Neural progenitor cell (in vitro differentiated cells): ENCODE results near the gene OTUD5. TPM values are rescaled to one million over a fixed set of nuclear protein-coding genes. Genes with fewer than 3 reads are reported as not detected.
"Not testable (repeated sequence)": the region's sequence is repeated elsewhere in the genome, so short reads cannot be mapped to it uniquely, and the experiment has no call there.

Experiments used
- DNase-seq: peaks from one replicate; pipeline ENCODE4 v3.0.0-alpha.2; 2016; ENCODE audit warnings: low spot score
- H2AFZ ChIP-seq: fragments of 200-600 bp; sonication (generic); replicated peaks from 2 replicates; pipeline ENCODE4 v1.6.1; 2016; ENCODE audit warnings: antibody characterized with exemption
- H3F3A ChIP-seq: fragments of 200-600 bp; sonication (generic); 2 replicates; pipeline ENCODE4 v1.6.1; 2016; ENCODE audit warnings: antibody characterized with exemption, low read depth
- H3K27ac ChIP-seq: fragments of 200-600 bp; sonication (generic); 2 replicates; pipeline ENCODE4 v1.5.1; 2016; ENCODE audit warnings: mild to moderate bottlenecking
- H3K27me3 ChIP-seq: fragments of 200-600 bp; sonication (generic); 2 replicates; pipeline ENCODE4 v1.6.1; 2016; ENCODE audit warnings: mild to moderate bottlenecking, moderate library complexity
- H3K36me3 ChIP-seq: fragments of 200-600 bp; sonication (generic); 2 replicates; pipeline ENCODE4 v1.5.1; 2016
- H3K4me1 ChIP-seq: fragments of 200-600 bp; sonication (generic); 2 replicates; pipeline ENCODE4 v1.6.1; 2016; ENCODE audit warnings: mixed run types
- H3K4me2 ChIP-seq: fragments of 200-600 bp; sonication (generic); 2 replicates; pipeline ENCODE4 v1.6.1; 2016
- H3K4me3 ChIP-seq: fragments of 200-600 bp; sonication (generic); 2 replicates; pipeline ENCODE4 v1.5.1; 2016
- H3K79me2 ChIP-seq: fragments of 200-600 bp; sonication (generic); 2 replicates; pipeline ENCODE4 v1.6.1; 2016; ENCODE audit warnings: low read depth
- H3K9ac ChIP-seq: fragments of 200-600 bp; sonication (generic); 2 replicates; pipeline ENCODE4 v1.6.1; 2016
- H3K9me3 ChIP-seq: fragments of 200-600 bp; sonication (generic); 2 replicates; pipeline ENCODE4 v1.5.1; 2016; ENCODE audit warnings: low read depth
- H4K20me1 ChIP-seq: fragments of 200-600 bp; sonication (generic); 2 replicates; pipeline ENCODE4 v1.6.1; 2016; ENCODE audit warnings: low read depth
- H3K27ac Mint-ChIP-seq: 3 replicates; pipeline ENCODE4 v1.8.0; 2021; ENCODE audit warnings: mixed read lengths
- H3K27me3 Mint-ChIP-seq: 2 replicates; pipeline ENCODE4 v1.8.0; 2022; ENCODE audit warnings: low read depth, mild to moderate bottlenecking, inconsistent platforms, moderate library complexity, mixed read lengths; ENCODE audit not compliant: insufficient read depth
- H3K36me3 Mint-ChIP-seq: 3 replicates; pipeline ENCODE4 v1.8.0; 2021; ENCODE audit warnings: mixed read lengths
- H3K4me1 Mint-ChIP-seq: 3 replicates; pipeline ENCODE4 v1.8.0; 2021; ENCODE audit warnings: mixed read lengths
- H3K4me3 Mint-ChIP-seq: 3 replicates; pipeline ENCODE4 v1.8.0; 2021; ENCODE audit warnings: mild to moderate bottlenecking, moderate library complexity, mixed read lengths
- H3K9me3 Mint-ChIP-seq: 3 replicates; pipeline ENCODE4 v1.8.0; 2020; ENCODE audit warnings: mixed read lengths
- CTCF ChIP-seq: fragments of 200-600 bp; sonication (generic); IDR thresholded peaks from 2 replicates; pipeline ENCODE4 v1.5.1; 2017; ENCODE audit warnings: antibody characterized with exemption, mild to moderate bottlenecking
- EZH2 ChIP-seq: fragments of 200-600 bp; sonication (generic); IDR thresholded peaks from 2 replicates; pipeline ENCODE4 v1.6.1; 2017; ENCODE audit warnings: antibody characterized with exemption, mild to moderate bottlenecking, moderate library complexity
- EZH2phosphoT487 ChIP-seq: fragments of 200-600 bp; sonication (generic); IDR thresholded peaks from 2 replicates; pipeline ENCODE4 v1.6.1; 2017; ENCODE audit warnings: antibody characterized with exemption
- small RNA-seq: library from RNA; depleted of rRNA; stranded (forward); fragments of <200 nt; gene quantifications from one replicate; pipeline ENCODE3, GENCODE V24; 2015
- total RNA-seq: library from RNA; depleted of rRNA; stranded (reverse); fragments of >200 nt; gene quantifications from 2 replicates; pipeline ENCODE4 v1.2.3, GENCODE V29; 2015; ENCODE audit warnings: low replicate concordance

The OTUD5 gene
- total RNA-seq, 1 donor from 2014 or later, result 38.6 TPM

- H3K4me3 Mint-ChIP-seq, result no peak overlapping the region
- no peaks in the 10 kb centered on the region for H3F3A ChIP-seq
- H3K4me2 ChIP-seq, result no peak overlapping the region
- no peaks in the 10 kb centered on the region for H3K4me1 ChIP-seq
- TF ChIP-seq EZH2phosphoT487 (no peak), CTCF (no peak), EZH2 (no peak)
- no peaks in the 10 kb centered on the region for H3K36me3 ChIP-seq
- H3K27me3 ChIP-seq, result no peaks in the 10 kb centered on the region
- DNase-seq, result no peak
- H3K27me3 Mint-ChIP-seq, result peaks cover 3% of the 10 kb centered on the region
- no peaks in the 10 kb centered on the region for H3K4me1 Mint-ChIP-seq
- H3K27ac ChIP-seq, result no peak overlapping the region
- H3K9ac ChIP-seq, result no peak overlapping the region
- H3K4me3 ChIP-seq, result no peak overlapping the region
- no peaks in the 10 kb centered on the region for H3K36me3 Mint-ChIP-seq
- no peak overlapping the region for H3K27ac Mint-ChIP-seq
- H4K20me1 ChIP-seq, result no peaks in the 10 kb centered on the region
- H3K79me2 ChIP-seq, result no peaks in the 10 kb centered on the region
- H3K9me3 ChIP-seq, result no peaks in the 10 kb centered on the region
- peaks cover 7% of the 10 kb centered on the region for H3K9me3 Mint-ChIP-seq
- H2AFZ ChIP-seq, result no peak overlapping the region
Observed at GRCh38 chrX:48883729-48884128, 73.7 kb downstream of the OTUD5 start.

GRCh38 chrX:48876944-48877343 lies 80.5 kb downstream of the OTUD5 start:
- H3K4me3 ChIP-seq, H3K36me3 ChIP-seq, H3K9ac ChIP-seq, H3K27me3 Mint-ChIP-seq, H3K27me3 ChIP-seq, H3K4me1 ChIP-seq, H3K36me3 Mint-ChIP-seq, H2AFZ ChIP-seq, DNase-seq, H3K4me3 Mint-ChIP-seq, H3F3A ChIP-seq, H3K27ac Mint-ChIP-seq, H3K4me2 ChIP-seq, H3K9me3 ChIP-seq, H4K20me1 ChIP-seq, H3K9me3 Mint-ChIP-seq, H3K79me2 ChIP-seq, H3K4me1 Mint-ChIP-seq, H3K27ac ChIP-seq: not testable (repeated sequence)

Small RNAs within 50 kb of the gene (small RNA-seq; reads per million reads assigned to genes)
- gene RNU6-722P, result not detected

Other genes starting within 250 kb of the OTUD5 start
- not detected in 2 replicates for gene GLOD5, start 195.9 kb downstream of the OTUD5 start, total RNA-seq
- not detected in 2 replicates for gene GATA1, start 171.0 kb downstream of the OTUD5 start, total RNA-seq
- 127 and 135 TPM in 2 replicates for gene HDAC6, start 155.5 kb downstream of the OTUD5 start, total RNA-seq
- 0.50 TPM in 1 of 2 replicates, not detected in the other for gene ERAS, start 131.1 kb downstream of the OTUD5 start, total RNA-seq
- gene PCSK1N, start 122.0 kb downstream of the OTUD5 start, total RNA-seq, result 2.4 TPM in 1 of 2 replicates, not detected in the other
- 48.7 and 105 TPM in 2 replicates for gene TIMM17B, start 59.8 kb downstream of the OTUD5 start, total RNA-seq
- gene PQBP1, start 59.7 kb downstream of the OTUD5 start, total RNA-seq, result 26.9 and 49.7 TPM in 2 replicates
- gene SLC35A2, start 46.0 kb downstream of the OTUD5 start, total RNA-seq, result 8.6 and 11.7 TPM in 2 replicates
- 14.7 and 16.6 TPM in 2 replicates for gene PIM2, start 38.6 kb downstream of the OTUD5 start, total RNA-seq
- 0.39 and 1.4 TPM in 2 replicates for gene KCND1, start 14.2 kb upstream of the OTUD5 start, total RNA-seq
- 30.1 and 38.9 TPM in 2 replicates for gene GRIPAP1, start 44.7 kb upstream of the OTUD5 start, total RNA-seq
- gene TFE3, start 85.8 kb upstream of the OTUD5 start, total RNA-seq, result 7.9 and 25.6 TPM in 2 replicates
- gene CCDC120, start 101.4 kb upstream of the OTUD5 start, total RNA-seq, result 1.1 and 3.1 TPM in 2 replicates
- 0.30 and 11.0 TPM in 2 replicates for gene PRAF2, start 116.4 kb upstream of the OTUD5 start, total RNA-seq
- 19.7 and 22.2 TPM in 2 replicates for gene WDR45, start 122.3 kb upstream of the OTUD5 start, total RNA-seq
- gene GPKOW, start 166.1 kb upstream of the OTUD5 start, total RNA-seq, result 11.2 and 20.6 TPM in 2 replicates
- 1.4 and 1.5 TPM in 2 replicates for gene MAGIX, start 205.2 kb upstream of the OTUD5 start, total RNA-seq
- 0.13 and 0.46 TPM in 2 replicates for gene PLP2, start 214.3 kb upstream of the OTUD5 start, total RNA-seq
- 0.28 and 6.4 TPM in 2 replicates for gene PRICKLE3, start 228.8 kb upstream of the OTUD5 start, total RNA-seq
- gene SYP, start 242.6 kb upstream of the OTUD5 start, total RNA-seq, result 0.07 and 0.62 TPM in 2 replicates